ENCODE data around the gene DENND1B.

The DENND1B gene

GRCh38 chr1:197799271-197799670 lies 24.0 kb upstream of the DENND1B start:
- Histone ChIP-seq H3K36me3 (ENCODE audit: insufficient read depth, low read length) (no peaks in the 10 kb centered on the region), H3K4me1 (ENCODE audit: insufficient read depth, low read length, poor library complexity, severe bottlenecking) (no peaks in the 10 kb centered on the region), H3K79me2 (ENCODE audit: insufficient read depth, low read length) (no peaks in the 10 kb centered on the region), H4K20me1 (ENCODE audit: insufficient read depth, low read length, poor library complexity, severe bottlenecking) (no peaks in the 10 kb centered on the region), H3K9me2 (replicated peaks; ENCODE audit: low read depth, low read length) (no peaks in the 10 kb centered on the region), H2AFZ (ENCODE audit: low read length) (no peak overlapping the region), H3K4me2 (ENCODE audit: low read depth, low read length, poor library complexity, severe bottlenecking) (no peak overlapping the region), H3K4me3 (ENCODE audit: low read length, poor library complexity, severe bottlenecking) (no peak overlapping the region), H3K27me3 (ENCODE audit: insufficient read depth, low read length, poor library complexity, severe bottlenecking) (no peaks in the 10 kb centered on the region), H3K9ac (ENCODE audit: low read depth, low read length, poor library complexity, severe bottlenecking) (no peak overlapping the region), H3F3A (ENCODE audit: low read depth) (no peaks in the 10 kb centered on the region; the same call in 1 of the 2 replicates), H3K9me3 (ENCODE audit: insufficient read depth, low read depth, low read length) (peaks cover 36% of the 10 kb centered on the region)
- TF ChIP-seq EZH2phosphoT487 (IDR thresholded peaks at IDR 0.05; ENCODE audit: borderline replicate concordance) (no peak), CTCF (conservative IDR thresholded peaks at IDR 0.05; ENCODE audit: low read length) (no peak)

DNA sequence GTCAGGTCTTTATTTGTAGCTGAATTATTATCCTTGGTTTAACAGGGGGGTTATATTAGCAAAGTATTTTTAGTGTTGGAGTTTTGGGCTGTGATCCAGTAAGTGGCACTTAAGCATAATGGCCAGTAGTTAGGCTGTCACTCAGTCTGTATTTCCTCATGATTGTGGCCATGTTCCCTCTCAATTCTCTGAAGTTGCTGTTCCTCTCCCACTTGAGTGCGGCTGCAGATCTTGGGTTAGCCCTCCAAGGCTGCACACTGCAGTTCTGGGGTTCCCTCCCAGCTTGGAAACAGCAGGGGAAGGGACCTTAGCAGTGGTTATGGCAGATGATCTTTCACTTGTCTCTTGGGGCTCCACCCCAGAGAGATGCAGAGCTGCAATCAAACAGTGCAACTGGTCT lies 23.2 kb upstream of the DENND1B start:
- no peaks in the 10 kb centered on the region for H3K79me2 ChIP-seq (ENCODE audit: insufficient read depth, low read length)
- no peaks in the 10 kb centered on the region for H3K4me1 ChIP-seq (ENCODE audit: insufficient read depth, low read length, poor library complexity, severe bottlenecking)
- no peaks in the 10 kb centered on the region for H3K27me3 ChIP-seq (ENCODE audit: insufficient read depth, low read length, poor library complexity, severe bottlenecking)
- H3K36me3 ChIP-seq (ENCODE audit: insufficient read depth, low read length) = no peaks in the 10 kb centered on the region
- H3F3A ChIP-seq (ENCODE audit: low read depth) = no peaks in the 10 kb centered on the region; the same call in 1 of the 2 replicates
- no peak overlapping the region for H3K4me2 ChIP-seq (ENCODE audit: low read depth, low read length, poor library complexity, severe bottlenecking)
- H3K4me3 ChIP-seq (ENCODE audit: low read length, poor library complexity, severe bottlenecking) = no peak overlapping the region
- no peak overlapping the region for H2AFZ ChIP-seq (ENCODE audit: low read length)
- peaks cover 36% of the 10 kb centered on the region for H3K9me3 ChIP-seq (ENCODE audit: insufficient read depth, low read depth, low read length)
- H3K9me2 ChIP-seq (replicated peaks; ENCODE audit: low read depth, low read length) = no peaks in the 10 kb centered on the region
- no peak for TF ChIP-seq EZH2phosphoT487 (IDR thresholded peaks at IDR 0.05; ENCODE audit: borderline replicate concordance)
- no peak for TF ChIP-seq CTCF (conservative IDR thresholded peaks at IDR 0.05; ENCODE audit: low read length)
- H3K9ac ChIP-seq (ENCODE audit: low read depth, low read length, poor library complexity, severe bottlenecking) = no peak overlapping the region
- H4K20me1 ChIP-seq (ENCODE audit: insufficient read depth, low read length, poor library complexity, severe bottlenecking) = no peaks in the 10 kb centered on the region

GRCh38 chr1:197797010-197797409 lies 21.7 kb upstream of the DENND1B start:
- no peak overlapping the region for H3K4me3 ChIP-seq (ENCODE audit: low read length, poor library complexity, severe bottlenecking)
- H3K4me1 ChIP-seq (ENCODE audit: insufficient read depth, low read length, poor library complexity, severe bottlenecking) = no peaks in the 10 kb centered on the region
- peaks cover 36% of the 10 kb centered on the region for H3K9me3 ChIP-seq (ENCODE audit: insufficient read depth, low read depth, low read length)
- no peaks in the 10 kb centered on the region for H3K79me2 ChIP-seq (ENCODE audit: insufficient read depth, low read length)
- TF ChIP-seq CTCF (conservative IDR thresholded peaks at IDR 0.05; ENCODE audit: low read length) = no peak
- TF ChIP-seq EZH2phosphoT487 (IDR thresholded peaks at IDR 0.05; ENCODE audit: borderline replicate concordance) = no peak
- no peaks in the 10 kb centered on the region for H4K20me1 ChIP-seq (ENCODE audit: insufficient read depth, low read length, poor library complexity, severe bottlenecking)
- no peaks in the 10 kb centered on the region for H3K27me3 ChIP-seq (ENCODE audit: insufficient read depth, low read length, poor library complexity, severe bottlenecking)
- H3K4me2 ChIP-seq (ENCODE audit: low read depth, low read length, poor library complexity, severe bottlenecking) = no peak overlapping the region
- no peaks in the 10 kb centered on the region; the same call in 1 of the 2 replicates for H3F3A ChIP-seq (ENCODE audit: low read depth)
- H2AFZ ChIP-seq (ENCODE audit: low read length) = no peak overlapping the region
- H3K9me2 ChIP-seq (replicated peaks; ENCODE audit: low read depth, low read length) = no peaks in the 10 kb centered on the region
- H3K36me3 ChIP-seq (ENCODE audit: insufficient read depth, low read length) = no peaks in the 10 kb centered on the region
- H3K9ac ChIP-seq (ENCODE audit: low read depth, low read length, poor library complexity, severe bottlenecking) = no peak overlapping the region
